ENCODE results near the gene TIGD6.

- TF ChIP-seq, protein P1, sequence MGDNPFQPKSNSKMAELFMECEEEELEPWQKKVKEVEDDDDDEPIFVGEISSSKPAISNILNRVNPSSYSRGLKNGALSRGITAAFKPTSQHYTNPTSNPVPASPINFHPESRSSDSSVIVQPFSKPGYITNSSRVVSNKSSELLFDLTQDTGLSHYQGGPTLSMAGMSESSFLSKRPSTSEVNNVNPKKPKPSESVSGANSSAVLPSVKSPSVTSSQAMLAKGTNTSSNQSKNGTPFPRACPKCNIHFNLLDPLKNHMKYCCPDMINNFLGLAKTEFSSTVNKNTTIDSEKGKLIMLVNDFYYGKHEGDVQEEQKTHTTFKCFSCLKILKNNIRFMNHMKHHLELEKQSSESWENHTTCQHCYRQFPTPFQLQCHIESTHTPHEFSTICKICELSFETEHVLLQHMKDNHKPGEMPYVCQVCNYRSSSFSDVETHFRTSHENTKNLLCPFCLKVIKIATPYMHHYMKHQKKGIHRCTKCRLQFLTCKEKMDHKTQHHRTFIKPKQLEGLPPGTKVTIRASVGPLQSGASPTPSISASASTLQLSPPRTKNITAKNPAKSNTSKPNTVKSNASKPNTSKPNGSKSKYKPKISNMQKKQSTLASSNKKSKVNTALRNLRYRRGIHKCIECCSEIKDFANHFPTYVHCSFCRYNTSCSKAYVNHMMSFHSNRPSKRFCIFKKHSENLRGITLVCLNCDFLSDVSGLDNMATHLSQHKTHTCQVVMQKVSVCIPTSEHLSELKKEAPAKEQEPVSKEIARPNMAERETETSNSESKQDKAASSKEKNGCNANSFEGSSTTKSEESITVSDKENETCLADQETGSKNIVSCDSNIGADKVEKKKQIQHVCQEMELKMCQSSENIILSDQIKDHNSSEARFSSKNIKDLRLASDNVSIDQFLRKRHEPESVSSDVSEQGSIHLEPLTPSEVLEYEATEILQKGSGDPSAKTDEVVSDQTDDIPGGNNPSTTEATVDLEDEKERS (tag by site-specific recombination; IDR thresholded peaks at IDR 0.05), result no peak
- TF ChIP-seq ZBTB8A (tag by site-specific recombination; IDR thresholded peaks at IDR 0.05) (no peak), ZNF19 (tag by site-specific recombination; IDR thresholded peaks at IDR 0.05; ENCODE audit: low read depth) (no peak), ZBTB21 (tag by site-specific recombination; IDR thresholded peaks at IDR 0.05) (no peak), ZNF311 (tag by site-specific recombination; IDR thresholded peaks at IDR 0.05; ENCODE audit: borderline replicate concordance) (no peak), ZNF335 (tag by site-specific recombination; conservative IDR thresholded peaks at IDR 0.05) (no peak), BCL11A (tag by site-specific recombination; IDR thresholded peaks at IDR 0.05; ENCODE audit: low read depth) (no peak), ZFHX2 (tag by site-specific recombination; conservative IDR thresholded peaks at IDR 0.05) (no peak), REST (tag by site-specific recombination; IDR thresholded peaks at IDR 0.05) (no peak), MEIS1 (CRISPR knock-in tag; IDR thresholded peaks at IDR 0.05; ENCODE audit: borderline replicate concordance) (no peak), FEZF1 (tag by site-specific recombination; IDR thresholded peaks at IDR 0.05) (no peak), ZNF341 (tag by site-specific recombination; IDR thresholded peaks at IDR 0.05; ENCODE audit: low read depth) (no peak)
- TF ChIP-seq, protein P2, sequence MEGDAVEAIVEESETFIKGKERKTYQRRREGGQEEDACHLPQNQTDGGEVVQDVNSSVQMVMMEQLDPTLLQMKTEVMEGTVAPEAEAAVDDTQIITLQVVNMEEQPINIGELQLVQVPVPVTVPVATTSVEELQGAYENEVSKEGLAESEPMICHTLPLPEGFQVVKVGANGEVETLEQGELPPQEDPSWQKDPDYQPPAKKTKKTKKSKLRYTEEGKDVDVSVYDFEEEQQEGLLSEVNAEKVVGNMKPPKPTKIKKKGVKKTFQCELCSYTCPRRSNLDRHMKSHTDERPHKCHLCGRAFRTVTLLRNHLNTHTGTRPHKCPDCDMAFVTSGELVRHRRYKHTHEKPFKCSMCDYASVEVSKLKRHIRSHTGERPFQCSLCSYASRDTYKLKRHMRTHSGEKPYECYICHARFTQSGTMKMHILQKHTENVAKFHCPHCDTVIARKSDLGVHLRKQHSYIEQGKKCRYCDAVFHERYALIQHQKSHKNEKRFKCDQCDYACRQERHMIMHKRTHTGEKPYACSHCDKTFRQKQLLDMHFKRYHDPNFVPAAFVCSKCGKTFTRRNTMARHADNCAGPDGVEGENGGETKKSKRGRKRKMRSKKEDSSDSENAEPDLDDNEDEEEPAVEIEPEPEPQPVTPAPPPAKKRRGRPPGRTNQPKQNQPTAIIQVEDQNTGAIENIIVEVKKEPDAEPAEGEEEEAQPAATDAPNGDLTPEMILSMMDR (tag by site-specific recombination; IDR thresholded peaks at IDR 0.05), result no peak
- TF ChIP-seq, protein P3, sequence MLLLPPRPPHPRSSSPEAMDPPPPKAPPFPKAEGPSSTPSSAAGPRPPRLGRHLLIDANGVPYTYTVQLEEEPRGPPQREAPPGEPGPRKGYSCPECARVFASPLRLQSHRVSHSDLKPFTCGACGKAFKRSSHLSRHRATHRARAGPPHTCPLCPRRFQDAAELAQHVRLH (tag by site-specific recombination; IDR thresholded peaks at IDR 0.05), result no peak
These were observed 4.1 kb downstream of the TIGD6 start for GRCh38 chr5:149996205-149996890.
